ENCODE measurements around the gene STX5. TPM values are rescaled to one million over a fixed set of nuclear protein-coding genes. Genes with fewer than 3 reads are reported as not detected.
"Not testable (repeated sequence)": the region's sequence is repeated elsewhere in the genome, so short reads cannot be mapped to it uniquely, and the experiment has no call there.

The STX5 gene
- total RNA-seq, 1 experiment from 2014 or later = 16.1 TPM

DNA sequence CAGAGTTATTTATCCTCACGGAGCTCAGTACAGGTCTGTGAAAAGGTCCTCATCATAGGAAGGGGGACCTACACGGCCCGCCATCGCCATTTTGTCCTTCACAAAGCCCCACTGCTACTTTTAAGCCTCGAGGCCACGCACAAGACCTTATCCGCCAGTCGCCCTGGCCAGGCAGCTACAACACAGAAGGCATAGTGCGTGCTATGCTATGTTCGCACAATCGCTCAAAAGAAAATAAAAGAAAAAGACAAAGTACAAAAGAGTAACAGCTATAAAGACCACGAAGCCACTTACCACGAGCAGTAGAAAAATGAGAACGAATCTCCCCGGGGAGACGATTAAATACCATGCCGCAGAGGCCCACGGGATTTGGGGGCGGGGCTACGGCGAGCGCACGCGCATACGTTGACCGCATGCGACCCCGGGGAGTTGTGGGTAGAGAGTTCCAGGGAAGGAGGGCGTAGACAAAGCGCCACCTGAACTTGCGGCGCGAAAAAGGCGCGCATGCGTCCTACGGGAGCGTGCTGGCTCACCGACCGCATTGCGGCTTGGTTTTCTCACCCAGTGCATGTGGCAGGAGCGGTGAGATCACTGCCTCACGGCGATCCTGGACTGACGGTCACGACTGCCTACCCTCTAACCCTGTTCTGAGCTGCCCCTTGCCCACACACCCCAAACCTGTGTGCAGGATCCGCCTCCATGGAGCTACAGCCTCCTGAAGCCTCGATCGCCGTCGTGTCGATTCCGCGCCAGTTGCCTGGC is 23.9 kb upstream of the STX5 start:
- in situ Hi-C loops (cut with HindIII; ENCODE audit: low pct_unique_long_range_greater_than_20kb, low sequenced_read_pairs) = no loop called here
- peak; percentile 94 for DNase-seq (ENCODE audit: low read depth, low spot score)

DNA sequence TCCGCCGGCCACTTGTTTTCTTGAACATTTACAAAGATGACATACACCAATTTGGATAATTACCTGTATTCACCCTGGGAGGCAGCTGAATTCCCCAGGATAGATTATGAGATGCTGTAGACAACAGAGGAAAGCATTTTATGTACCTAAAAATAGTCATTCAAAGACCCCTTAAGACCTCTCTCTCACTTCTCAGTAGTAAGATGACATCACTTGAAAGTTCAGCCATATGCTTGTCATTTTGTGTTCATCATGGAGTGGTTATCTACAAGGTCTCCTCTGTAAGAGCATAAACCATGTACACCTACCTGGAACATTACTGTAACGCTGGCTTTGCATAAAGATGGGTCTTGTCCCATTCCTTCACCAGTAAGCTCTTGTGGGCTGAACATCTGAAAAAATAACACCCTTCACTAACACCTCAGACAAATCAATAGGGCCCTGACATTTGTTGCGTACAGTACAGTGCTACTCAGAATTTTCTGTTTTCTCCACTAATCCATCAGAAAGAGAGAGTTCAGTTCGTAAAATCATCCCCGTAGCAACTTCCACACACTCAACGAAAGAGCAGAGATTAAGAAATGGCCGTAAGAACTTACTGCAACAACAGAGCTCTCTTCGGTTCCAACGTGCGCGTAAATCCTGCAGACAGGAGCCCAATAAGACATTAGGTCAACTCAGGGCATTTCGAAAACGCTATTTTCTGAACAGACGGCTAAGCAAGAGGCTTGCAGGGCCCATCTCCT is 23.1 kb upstream of the STX5 start:
- in situ Hi-C loops (cut with HindIII; ENCODE audit: low pct_unique_long_range_greater_than_20kb, low sequenced_read_pairs) = no loop called here
- DNase-seq (ENCODE audit: low read depth, low spot score) = no peak

DNA sequence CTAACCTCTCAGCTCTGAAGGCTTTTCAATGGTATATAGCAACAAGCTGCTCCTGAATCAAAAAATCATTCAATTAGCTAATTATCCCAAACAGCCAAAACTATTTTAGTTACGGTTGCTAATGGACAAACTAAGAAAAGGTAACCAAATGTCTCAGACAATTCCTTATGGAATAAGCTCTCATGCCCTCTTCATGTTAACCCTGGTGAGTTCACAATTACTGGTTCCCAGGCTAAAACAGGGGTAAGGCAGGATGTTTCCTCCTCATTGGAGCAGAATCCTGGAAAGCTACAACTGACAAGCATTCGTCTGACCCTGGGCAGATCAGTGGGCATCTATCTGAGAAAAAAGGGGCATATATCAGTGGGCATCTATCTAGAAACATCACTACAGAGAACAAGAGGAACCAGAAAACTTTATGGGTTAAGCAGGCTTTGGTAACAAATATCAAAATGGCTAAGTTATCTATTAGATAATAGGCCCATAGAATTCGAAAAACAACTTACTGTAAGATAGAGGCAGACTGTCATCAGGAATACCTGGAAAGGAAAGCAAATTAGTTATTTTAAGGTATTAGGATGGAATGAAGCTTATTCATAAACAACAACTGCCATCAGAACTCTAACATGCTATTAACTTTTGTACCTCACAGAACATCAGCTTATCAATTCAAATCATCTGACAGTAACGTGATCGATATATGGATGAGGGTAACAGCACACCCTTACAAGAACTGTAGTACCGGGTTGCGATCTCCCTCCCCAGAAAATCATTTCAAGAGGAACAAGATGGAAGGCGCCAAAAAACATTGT is 22.4 kb upstream of the STX5 start:
- no peak for DNase-seq (ENCODE audit: low read depth, low spot score)
- in situ Hi-C loops (cut with HindIII; ENCODE audit: low pct_unique_long_range_greater_than_20kb, low sequenced_read_pairs) = no loop called here

- in situ Hi-C loops (cut with HindIII; ENCODE audit: low pct_unique_long_range_greater_than_20kb, low sequenced_read_pairs) = no loop called here
- no peak for DNase-seq (ENCODE audit: low read depth, low spot score)
These were observed 21.6 kb upstream of the STX5 start for GRCh38 chr11:62853279-62853965.

- in situ Hi-C loops (cut with HindIII; ENCODE audit: low pct_unique_long_range_greater_than_20kb, low sequenced_read_pairs) = no loop called here
- DNase-seq (ENCODE audit: low read depth, low spot score) = no peak
These were observed 20.8 kb upstream of the STX5 start for GRCh38 chr11:62852523-62853188.

- DNase-seq (ENCODE audit: low read depth, low spot score) = no peak
- in situ Hi-C loops (cut with HindIII; ENCODE audit: low pct_unique_long_range_greater_than_20kb, low sequenced_read_pairs) = no loop called here
These were observed 20.1 kb upstream of the STX5 start for GRCh38 chr11:62851807-62852522.

DNA sequence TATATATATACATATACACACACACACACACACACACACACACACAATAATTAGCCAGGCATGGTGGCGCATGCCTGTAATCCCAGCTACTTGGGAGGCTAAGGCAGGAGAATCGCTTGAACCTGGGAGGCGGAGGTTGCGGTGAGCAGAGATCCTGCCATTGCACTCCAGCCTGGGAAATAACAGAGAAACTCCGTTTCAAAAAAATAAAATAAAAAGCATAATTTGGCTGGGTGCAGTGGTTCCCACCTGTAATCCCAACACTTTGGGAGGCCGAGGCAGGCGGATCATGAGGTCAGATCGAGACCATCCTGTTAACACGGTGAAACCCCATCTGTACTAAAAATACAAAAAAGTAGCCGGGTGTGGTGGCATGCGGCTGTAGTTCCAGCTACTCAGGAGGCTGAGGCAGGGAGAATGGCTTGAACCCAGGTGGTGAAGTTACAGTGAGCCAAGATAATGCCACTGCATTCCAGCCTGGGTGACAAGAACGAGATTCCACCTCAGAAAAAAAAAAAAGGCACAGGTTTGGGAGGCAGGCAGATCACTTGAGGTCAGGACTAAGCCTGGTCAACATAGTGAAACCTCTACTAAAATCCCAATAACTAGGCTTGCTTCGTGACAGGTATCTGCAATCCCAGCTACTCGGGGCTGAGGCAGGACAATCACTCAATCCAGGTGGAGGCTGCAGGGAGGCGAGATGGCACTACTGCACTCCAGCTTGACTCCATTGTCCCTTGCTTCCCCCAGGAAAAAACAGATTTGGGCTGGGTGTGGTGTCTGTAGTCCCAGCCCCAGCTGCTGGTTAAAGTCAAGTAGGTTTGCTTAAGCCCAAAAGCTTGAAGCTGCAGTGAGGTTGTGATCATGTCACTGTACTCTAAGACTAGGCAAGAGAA is 19.3 kb upstream of the STX5 start:
- in situ Hi-C loops (cut with HindIII; ENCODE audit: low pct_unique_long_range_greater_than_20kb, low sequenced_read_pairs) = no loop called here
- no peak for DNase-seq (ENCODE audit: low read depth, low spot score)

DNA sequence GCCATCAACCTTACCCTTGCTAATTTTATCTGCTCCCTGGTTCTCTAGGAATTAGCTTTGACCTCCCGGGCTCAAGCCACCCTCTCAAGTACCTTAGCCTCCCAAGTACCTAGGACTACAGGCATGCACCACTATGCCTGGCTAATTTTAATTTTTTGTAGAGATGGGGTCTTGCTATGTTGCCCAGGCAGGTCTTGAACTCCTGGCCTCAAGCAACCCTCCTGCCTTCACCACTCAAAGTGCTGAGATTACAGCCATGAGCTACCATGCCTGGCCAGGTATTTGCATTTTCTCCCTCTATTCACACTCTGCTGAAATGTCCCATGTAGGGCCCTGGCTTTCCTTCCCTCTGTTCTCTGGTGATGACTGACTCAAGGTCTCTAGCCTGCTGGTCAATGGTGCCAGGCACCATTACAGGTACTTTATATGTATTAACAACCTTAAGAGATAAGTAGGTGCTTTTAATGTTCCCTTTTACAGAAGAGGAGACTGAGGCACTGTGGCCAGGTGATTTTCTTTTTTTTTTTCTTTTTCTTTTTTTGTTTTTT is 16.0 kb upstream of the STX5 start:
- DNase-seq (ENCODE audit: low read depth, low spot score) = no peak
- in situ Hi-C loops (cut with HindIII; ENCODE audit: low pct_unique_long_range_greater_than_20kb, low sequenced_read_pairs) = no loop called here

DNA sequence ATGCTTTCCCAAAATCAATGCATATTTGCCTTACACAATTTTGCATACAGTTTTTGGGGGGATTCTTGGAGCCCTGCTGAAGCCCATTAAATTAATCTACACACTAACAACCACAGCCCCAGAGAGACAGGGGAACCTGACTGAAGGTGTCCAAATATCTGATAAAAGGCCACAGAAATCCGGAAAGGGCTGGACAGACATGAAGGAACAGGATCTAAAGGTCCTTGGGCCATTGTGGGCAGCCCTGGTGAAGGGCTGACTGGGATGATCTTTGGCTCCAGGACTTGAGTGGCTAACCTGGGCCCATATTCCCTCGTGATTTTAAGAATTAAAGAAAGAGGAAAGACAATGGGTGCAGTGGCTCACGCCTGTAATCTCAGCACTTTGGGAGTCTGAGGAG is 14.3 kb upstream of the STX5 start:
- in situ Hi-C loops (cut with HindIII; ENCODE audit: low pct_unique_long_range_greater_than_20kb, low sequenced_read_pairs) = no loop called here
- DNase-seq (ENCODE audit: low read depth, low spot score) = no peak

- DNase-seq (ENCODE audit: low read depth, low spot score) = no peak
- in situ Hi-C loops (cut with HindIII; ENCODE audit: low pct_unique_long_range_greater_than_20kb, low sequenced_read_pairs) = no loop called here
These were observed 12.3 kb upstream of the STX5 start for GRCh38 chr11:62844154-62844553.

- in situ Hi-C loops (cut with HindIII; ENCODE audit: low pct_unique_long_range_greater_than_20kb, low sequenced_read_pairs) = no loop called here
- DNase-seq (ENCODE audit: low read depth, low spot score) = no peak
These were observed 11.6 kb upstream of the STX5 start for GRCh38 chr11:62843466-62843865.

DNA sequence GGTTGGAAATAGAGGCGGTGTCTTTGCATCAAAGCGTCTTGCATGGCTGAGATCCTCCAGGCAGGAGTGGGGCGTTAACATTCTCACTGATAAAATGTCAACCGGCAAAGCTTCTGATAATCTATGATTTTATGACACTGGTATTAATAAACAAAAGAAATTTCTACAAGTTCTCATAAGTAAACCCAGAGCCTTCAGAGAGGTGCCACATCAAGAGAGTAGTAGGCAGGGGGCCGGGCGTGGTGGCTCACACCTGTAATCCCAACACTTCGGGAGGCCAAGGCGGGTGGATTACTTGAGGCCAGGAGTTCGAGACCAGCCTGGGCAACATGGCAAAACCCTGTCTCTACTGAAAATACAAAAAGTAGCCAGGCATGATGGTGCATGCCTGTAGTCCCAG is 11.0 kb upstream of the STX5 start:
- DNase-seq (ENCODE audit: low read depth, low spot score); in situ Hi-C loops (cut with HindIII; ENCODE audit: low pct_unique_long_range_greater_than_20kb, low sequenced_read_pairs): not testable (repeated sequence)

GRCh38 chr11:62842171-62842741 is 10.4 kb upstream of the STX5 start:
- no peak for DNase-seq (ENCODE audit: low read depth, low spot score)
- in situ Hi-C loops (cut with HindIII; ENCODE audit: low pct_unique_long_range_greater_than_20kb, low sequenced_read_pairs) = no loop called here

DNA sequence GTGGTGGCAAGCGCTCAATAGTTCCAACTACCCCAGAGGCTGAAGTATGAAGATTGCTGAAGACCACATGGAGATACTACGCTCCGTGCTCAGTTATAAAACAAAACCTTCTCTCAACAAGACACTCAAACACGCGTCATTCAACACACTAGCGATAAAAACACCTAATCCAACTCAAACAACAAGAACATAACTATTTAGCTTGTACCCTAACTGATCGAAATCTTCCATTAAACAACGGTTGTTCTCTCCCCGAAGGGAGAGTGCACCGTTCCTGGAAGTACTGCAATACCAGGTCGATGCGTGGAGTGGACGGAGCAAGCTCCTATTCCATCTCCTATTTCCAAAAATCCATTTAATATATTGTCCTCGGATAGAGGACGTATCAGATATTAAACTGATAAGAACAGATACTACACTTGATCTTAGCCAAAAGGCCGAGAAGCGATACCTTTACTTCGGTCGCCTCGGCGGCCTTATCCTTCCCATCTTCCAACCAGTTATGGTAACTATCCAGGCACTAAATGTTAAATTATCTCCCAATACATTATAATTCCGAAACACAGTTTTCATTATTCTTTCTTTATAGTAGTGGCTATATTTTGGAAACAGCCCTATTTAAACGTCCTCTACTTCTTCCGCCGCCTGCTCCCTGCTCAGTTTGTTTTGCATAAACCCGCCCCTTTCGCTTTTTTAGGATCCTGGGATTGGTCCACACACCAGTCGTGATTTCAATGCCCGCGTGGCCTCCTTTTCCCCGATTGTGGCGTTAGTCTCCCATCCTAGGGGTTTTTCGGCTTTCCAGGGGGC is 9.7 kb upstream of the STX5 start:
- DNase-seq (ENCODE audit: low read depth, low spot score) = peak; percentile 99
- in situ Hi-C loops (cut with HindIII; ENCODE audit: low pct_unique_long_range_greater_than_20kb, low sequenced_read_pairs) = no loop called here

All from SK-MEL-5 (cell line).